ENCODE measurements around the gene SMKR1.

The SMKR1 gene

GRCh38 chr7:129550693-129551360 lies 48.5 kb downstream of the SMKR1 start:
- H3K4me3 ChIP-seq (ENCODE audit: low read depth, low read length): no peak overlapping the region
- TF ChIP-seq, protein P1, sequence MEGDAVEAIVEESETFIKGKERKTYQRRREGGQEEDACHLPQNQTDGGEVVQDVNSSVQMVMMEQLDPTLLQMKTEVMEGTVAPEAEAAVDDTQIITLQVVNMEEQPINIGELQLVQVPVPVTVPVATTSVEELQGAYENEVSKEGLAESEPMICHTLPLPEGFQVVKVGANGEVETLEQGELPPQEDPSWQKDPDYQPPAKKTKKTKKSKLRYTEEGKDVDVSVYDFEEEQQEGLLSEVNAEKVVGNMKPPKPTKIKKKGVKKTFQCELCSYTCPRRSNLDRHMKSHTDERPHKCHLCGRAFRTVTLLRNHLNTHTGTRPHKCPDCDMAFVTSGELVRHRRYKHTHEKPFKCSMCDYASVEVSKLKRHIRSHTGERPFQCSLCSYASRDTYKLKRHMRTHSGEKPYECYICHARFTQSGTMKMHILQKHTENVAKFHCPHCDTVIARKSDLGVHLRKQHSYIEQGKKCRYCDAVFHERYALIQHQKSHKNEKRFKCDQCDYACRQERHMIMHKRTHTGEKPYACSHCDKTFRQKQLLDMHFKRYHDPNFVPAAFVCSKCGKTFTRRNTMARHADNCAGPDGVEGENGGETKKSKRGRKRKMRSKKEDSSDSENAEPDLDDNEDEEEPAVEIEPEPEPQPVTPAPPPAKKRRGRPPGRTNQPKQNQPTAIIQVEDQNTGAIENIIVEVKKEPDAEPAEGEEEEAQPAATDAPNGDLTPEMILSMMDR (IDR thresholded peaks at IDR 0.05; ENCODE audit: low read depth, low read length): no peak
- no peak for DNase-seq (ENCODE audit: low read depth, low spot score)
- in situ Hi-C loops (cut with HindIII; ENCODE audit: low sequenced_read_pairs): no loop called here

DNA sequence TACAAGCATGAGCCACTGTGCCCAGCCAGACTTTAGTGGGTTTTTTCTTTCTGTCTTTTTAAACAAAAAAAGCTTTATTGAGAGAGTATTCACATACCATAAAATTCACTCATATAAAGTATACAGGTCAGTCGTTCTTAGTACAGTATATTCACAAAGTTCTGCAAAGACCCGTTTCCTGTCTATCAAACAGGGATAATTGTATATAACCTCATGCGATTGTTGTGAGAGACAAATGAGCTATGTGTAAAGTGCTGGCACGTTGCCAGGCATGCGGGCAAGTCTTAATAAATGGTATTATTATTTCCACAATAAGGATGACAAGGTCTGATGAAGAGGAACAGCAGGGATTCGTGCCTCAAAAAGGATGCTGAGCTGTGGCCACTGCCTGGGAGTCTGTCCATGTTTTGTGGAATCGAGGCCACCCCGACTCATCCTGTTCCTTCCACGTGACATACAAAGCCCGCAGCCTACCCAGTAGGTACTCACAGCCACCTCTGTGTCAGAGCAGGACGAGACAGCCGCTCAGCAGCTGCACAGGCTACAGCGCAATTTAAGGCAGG lies 51.6 kb downstream of the SMKR1 start:
- DNase-seq (ENCODE audit: low read depth, low spot score): peak; percentile 34
- in situ Hi-C loops (cut with HindIII; ENCODE audit: low sequenced_read_pairs): no loop called here
- TF ChIP-seq, protein P1 (IDR thresholded peaks at IDR 0.05; ENCODE audit: low read depth, low read length): no peak
- H3K4me3 ChIP-seq (ENCODE audit: low read depth, low read length): peak overlapping the region; percentile 10

DNA sequence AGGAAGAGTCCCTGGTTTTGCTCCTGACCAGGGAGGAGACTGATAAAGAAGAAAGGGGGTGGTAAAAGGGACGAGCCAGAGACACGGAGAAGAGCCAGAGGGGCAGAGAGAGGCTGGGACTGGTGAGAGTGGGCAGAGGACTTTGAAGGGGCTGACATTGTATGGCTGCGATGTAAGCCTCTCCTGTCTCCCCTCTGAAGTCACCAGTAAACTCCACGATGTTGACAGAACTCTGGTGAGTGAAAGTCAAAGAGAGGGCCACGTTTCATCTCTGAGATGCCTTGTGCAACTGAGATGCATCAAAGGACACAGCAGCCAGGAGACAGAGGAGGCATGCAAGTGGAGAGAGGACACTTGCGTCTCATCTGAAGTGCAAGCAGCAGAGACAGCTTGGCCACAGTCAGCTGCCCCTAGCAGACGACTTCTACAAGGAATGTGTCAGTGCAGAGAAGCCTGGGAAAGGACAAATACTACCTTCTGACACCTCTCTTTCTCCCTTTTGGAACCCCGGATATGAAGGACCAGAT lies 54.3 kb downstream of the SMKR1 start:
- no peak for DNase-seq (ENCODE audit: low read depth, low spot score)
- H3K4me3 ChIP-seq (ENCODE audit: low read depth, low read length): no peak overlapping the region
- TF ChIP-seq, protein P1 (IDR thresholded peaks at IDR 0.05; ENCODE audit: low read depth, low read length): no peak
- in situ Hi-C loops (cut with HindIII; ENCODE audit: low sequenced_read_pairs): no loop called here

DNA sequence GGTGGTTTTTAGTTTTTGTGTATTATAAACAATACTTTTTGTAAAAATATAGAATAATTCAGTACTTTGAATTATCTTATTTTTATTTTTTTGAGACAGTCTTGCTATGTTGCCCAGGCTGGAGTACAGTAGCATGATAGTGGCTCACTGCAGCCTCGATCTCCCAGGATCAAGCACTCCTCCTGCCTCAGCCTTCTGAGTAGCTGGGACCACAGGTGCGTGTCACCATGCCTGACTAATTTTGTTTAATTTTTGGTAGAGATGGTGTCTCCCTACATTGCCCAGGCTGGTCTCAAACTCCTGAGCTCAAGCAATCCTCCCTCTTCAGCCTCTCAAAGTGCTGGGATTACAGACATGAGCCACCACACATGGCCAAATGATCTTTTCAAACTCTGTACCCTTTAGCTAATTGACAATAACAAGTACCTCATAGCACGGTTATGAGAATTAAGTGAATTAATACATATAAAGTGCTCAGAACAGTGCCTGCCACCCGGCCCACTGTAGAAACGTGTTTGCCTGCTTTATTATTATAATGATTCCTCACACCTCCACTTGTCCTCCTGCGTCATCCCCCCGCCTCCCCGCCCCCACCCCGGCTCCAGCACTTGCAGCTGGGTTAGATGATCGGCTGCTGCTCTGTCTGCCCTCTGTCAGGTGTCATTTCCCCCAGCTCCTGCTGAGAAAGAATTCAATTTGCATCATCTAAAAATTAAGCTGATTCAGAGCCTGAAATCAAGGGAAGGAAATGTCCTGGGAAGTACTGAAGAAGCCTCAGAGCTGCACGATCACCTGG lies 55.6 kb downstream of the SMKR1 start:
- in situ Hi-C loops (cut with HindIII; ENCODE audit: low sequenced_read_pairs): no loop called here
- DNase-seq (ENCODE audit: low read depth, low spot score): no peak
- no peak overlapping the region for H3K4me3 ChIP-seq (ENCODE audit: low read depth, low read length)
- TF ChIP-seq, protein P1 (IDR thresholded peaks at IDR 0.05; ENCODE audit: low read depth, low read length): no peak

GRCh38 chr7:129559564-129559963 lies 57.2 kb downstream of the SMKR1 start:
- H3K4me3 ChIP-seq (ENCODE audit: low read depth, low read length): no peak overlapping the region
- in situ Hi-C loops (cut with HindIII; ENCODE audit: low sequenced_read_pairs): no loop called here
- DNase-seq (ENCODE audit: low read depth, low spot score): no peak
- TF ChIP-seq, protein P1 (IDR thresholded peaks at IDR 0.05; ENCODE audit: low read depth, low read length): no peak

GRCh38 chr7:129560831-129561230 lies 58.5 kb downstream of the SMKR1 start:
- in situ Hi-C loops (cut with HindIII; ENCODE audit: low sequenced_read_pairs): no loop called here
- H3K4me3 ChIP-seq (ENCODE audit: low read depth, low read length): no peak overlapping the region
- DNase-seq (ENCODE audit: low read depth, low spot score): no peak
- TF ChIP-seq, protein P1 (IDR thresholded peaks at IDR 0.05; ENCODE audit: low read depth, low read length): no peak
